ENCODE results near the gene SUPT5H.
"Not testable (repeated sequence)": the region's sequence is repeated elsewhere in the genome, so short reads cannot be mapped to it uniquely, and the experiment has no call there.

The SUPT5H gene

DNA sequence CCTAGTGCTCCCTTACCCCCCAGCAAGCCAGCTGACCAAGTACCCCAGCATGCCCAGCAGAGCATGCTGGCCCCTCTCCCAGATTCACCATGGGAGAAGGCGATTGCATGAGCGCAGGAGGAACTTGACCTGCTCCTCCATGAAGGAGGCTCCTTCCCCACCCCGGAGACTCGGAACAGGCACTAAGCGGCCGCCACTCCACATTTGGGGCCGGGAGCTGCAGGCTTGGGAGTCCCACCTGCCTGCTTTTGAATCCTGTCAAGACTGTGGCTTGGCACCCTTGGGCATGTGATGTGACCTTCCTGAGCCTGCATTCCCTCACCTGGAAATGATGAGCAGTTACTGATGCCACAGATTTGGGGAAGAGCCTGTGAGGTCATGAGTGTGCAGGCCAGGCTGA lies 22.6 kb downstream of the SUPT5H start:
- no peak for DNase-seq (ENCODE audit: low read depth)

GRCh38 chr19:39469036-39469435 lies 23.7 kb downstream of the SUPT5H start:
- no peak for DNase-seq (ENCODE audit: low read depth)

DNA sequence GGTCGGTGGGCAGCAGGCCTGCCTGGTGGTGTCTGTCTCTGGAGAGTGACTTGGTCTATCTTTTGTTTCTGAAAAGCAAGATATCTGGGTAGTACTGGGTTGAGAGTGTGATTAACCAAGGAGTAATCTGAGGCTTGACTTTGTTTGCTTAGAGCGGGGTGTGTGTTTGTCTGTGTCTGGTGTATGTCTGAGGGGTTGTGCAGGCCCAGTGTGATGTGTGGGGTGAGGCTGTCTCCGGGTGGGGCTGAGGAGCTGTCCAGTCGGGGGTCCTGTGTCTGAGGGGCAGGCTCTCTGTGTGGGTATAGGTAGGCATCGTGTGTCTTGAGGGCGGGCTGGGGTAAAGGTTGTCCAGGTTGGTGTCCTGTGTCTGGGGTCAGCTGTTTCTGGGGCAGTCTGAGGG lies 24.2 kb downstream of the SUPT5H start:
- no peak for DNase-seq (ENCODE audit: low read depth)

- DNase-seq (ENCODE audit: low read depth): no peak
Observed at GRCh38 chr19:39470724-39471339, 25.4 kb downstream of the SUPT5H start.

GRCh38 chr19:39471756-39472536 lies 26.6 kb downstream of the SUPT5H start:
- no peak for DNase-seq (ENCODE audit: low read depth)

DNA sequence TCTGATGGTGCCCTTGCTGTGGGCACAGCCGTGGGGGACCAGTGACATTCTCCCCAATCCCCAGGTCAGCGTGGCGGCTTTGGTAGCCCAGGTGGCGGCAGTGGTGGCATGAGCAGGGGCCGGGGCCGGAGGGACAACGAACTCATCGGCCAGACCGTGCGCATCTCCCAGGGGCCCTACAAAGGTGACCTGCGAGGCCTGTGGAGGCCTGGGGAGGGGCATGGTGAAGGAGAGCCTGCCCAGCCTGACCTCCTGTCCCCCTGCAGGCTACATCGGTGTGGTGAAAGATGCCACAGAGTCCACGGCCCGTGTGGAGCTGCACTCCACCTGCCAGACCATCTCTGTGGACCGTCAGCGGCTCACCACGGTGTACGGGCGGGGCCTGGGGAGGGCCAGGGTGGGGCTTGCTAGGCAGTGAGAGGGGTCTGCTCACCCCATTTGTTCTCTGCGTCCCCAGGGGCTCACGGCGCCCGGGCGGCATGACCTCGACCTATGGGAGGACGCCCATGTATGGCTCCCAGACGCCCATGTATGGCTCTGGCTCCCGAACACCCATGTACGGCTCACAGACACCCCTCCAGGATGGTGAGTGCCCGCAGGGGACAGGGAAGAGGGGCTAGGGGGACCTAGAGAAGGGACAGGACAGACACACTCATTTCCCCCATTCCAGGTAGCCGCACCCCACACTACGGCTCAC lies 27.5 kb downstream of the SUPT5H start:
- no peak for DNase-seq (ENCODE audit: low read depth)

GRCh38 chr19:39473443-39473960 lies 28.1 kb downstream of the SUPT5H start:
- DNase-seq (ENCODE audit: low read depth): no peak

DNA sequence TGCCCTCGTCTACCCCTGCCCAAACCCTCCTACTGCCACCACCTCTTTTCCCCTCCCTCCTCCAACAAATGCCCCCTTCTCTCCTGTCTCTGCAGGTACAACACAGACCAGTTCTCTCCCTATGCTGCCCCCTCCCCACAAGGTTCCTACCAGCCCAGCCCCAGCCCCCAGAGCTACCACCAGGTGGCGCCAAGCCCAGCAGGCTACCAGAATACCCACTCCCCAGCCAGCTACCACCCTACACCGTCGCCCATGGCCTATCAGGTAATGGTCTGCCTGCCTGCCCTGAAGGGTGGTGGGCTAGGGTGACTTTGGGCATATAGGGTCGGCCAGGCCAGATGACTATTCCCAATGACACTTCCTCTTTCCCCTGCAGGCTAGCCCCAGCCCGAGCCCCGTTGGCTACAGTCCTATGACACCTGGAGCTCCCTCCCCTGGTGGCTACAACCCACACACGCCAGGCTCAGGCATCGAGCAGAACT lies 28.8 kb downstream of the SUPT5H start:
- DNase-seq (ENCODE audit: low read depth): peak; percentile 46

DNA sequence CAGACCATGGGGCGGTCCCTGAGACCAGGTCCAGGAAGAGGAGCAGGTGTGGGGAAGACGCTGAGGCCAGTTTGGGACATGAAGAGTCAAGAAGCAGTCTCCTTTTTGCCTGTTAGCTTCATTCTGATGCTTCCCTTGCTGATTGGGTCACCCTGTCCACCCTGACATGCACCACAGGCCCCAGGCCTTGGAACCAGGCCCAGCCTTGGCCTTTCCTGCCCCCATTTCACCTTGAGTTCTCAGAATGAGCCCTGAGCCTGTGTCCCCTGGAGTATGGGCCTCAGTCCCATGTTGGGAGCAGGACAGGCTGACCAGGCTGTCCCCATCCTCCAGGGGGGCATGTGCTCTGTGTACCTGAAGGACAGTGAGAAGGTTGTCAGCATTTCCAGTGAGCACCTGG lies 30.4 kb downstream of the SUPT5H start:
- DNase-seq (ENCODE audit: low read depth): no peak

- DNase-seq (ENCODE audit: low read depth): not testable (repeated sequence)
Observed at GRCh38 chr19:39479319-39479801, 34.0 kb downstream of the SUPT5H start.

- DNase-seq (ENCODE audit: low read depth): no peak
Observed at GRCh38 chr19:39479916-39480315, 34.5 kb downstream of the SUPT5H start.

GRCh38 chr19:39480337-39481228 lies 35.2 kb downstream of the SUPT5H start, which contains the start of gene TIMM50:
TSS of gene TIMM50 (plus strand) at chr19:39480838. CDS start at chr19:39480854, 16 bp downstream.
- peak; percentile 98 for DNase-seq (ENCODE audit: low read depth)

- DNase-seq (ENCODE audit: low read depth): no peak
Observed at GRCh38 chr19:39481229-39481545, 35.8 kb downstream of the SUPT5H start.

DNA sequence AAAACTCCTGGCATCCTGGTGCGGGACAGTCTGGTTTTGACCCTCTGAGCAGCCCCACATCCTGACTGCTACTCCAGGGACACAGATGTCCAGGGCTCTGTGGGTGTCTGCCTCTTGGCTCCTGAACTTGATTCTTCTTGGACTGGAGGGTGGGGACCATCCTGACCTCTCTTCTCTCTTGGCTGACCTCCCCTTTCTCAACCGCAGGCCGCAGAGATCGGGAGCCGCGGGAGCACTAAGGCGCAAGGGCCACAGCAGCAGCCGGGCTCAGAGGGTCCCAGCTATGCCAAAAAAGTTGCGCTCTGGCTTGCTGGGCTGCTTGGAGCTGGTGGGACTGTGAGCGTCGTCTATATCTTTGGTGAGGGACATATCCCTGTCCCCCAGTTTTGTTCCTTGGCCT lies 36.3 kb downstream of the SUPT5H start:
- no peak for DNase-seq (ENCODE audit: low read depth)

DNA sequence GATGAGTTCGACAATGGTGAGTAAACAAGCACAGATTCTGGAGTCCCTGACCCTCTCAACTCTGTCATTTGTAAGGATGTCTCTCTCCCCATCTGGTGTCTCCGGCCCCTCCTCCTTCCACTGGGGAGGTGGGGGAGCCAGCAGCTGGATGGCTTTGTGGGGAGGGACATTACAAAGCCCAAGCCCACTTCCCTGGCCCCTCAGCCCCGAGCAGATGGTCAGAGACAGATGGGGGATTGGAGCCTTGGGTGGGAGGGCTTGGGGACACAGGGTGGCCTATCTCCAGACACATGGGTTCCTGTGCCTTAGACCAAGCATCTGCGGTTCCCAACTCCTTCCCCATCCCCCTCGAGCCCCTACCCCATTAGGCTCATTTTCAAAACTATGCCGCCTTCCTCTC lies 37.8 kb downstream of the SUPT5H start:
- no peak for DNase-seq (ENCODE audit: low read depth)

- no peak for DNase-seq (ENCODE audit: low read depth)
Observed at GRCh38 chr19:39489756-39490155, 44.4 kb downstream of the SUPT5H start.

GRCh38 chr19:39492225-39492624 lies 46.8 kb downstream of the SUPT5H start:
- no peak for DNase-seq (ENCODE audit: low read depth)

DNA sequence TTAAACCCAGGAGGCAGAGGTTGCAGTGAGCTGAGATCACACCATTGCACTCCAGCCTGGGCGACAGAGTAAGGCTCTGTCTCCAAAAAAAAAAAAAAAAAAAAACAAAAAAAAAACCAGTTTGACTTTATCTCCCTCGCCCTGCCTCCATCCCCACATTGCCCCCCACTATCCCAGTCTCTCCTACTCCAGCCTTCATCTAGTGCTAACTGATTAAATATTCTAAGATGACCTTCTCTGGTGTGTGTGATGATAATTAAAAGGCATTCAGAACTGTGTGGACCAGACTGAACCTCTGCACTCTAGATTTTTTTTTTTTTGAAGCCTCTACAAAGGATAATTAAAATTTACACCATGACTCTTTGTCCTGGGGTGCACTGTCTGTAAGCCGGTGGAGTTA lies 47.4 kb downstream of the SUPT5H start:
- no peak for DNase-seq (ENCODE audit: low read depth)

DNA sequence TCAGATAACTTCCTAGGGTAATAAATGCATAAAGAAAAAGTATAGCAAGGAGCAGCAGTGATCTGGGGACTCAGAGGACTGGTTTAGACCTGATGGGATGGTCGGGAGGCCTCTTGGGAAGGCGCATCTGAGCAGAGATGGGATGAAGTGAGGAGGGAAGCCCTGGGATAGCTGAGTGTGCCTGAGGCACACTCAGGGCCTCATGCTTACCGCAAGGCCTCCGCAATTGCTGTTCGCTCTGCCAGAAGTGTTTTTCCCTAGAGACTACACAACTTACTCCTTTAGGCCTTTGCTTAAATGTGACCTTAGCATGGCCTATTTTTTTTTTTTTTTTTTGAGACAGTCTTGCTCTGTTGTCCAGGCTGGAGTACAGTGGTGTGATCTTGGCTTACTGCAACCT lies 49.3 kb downstream of the SUPT5H start:
- no peak for DNase-seq (ENCODE audit: low read depth)

GRCh38 chr19:39496063-39496462 lies 50.7 kb downstream of the SUPT5H start:
- no peak for DNase-seq (ENCODE audit: low read depth)

DNA sequence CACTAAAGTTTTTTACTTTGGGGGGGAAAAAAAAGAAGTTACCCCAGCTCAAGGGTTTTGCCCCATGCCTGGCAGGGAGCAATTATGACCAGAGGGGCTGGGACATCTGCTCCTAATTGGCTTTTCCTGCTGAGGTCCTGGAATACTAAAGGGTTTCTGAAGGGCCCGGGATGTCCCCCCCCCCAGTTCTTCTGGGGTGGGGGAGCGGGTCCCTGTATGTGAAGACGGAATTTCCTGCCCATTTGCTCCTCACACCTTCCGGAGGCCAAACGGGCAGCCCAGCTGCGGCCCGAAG lies 52.3 kb downstream of the SUPT5H start:
- DNase-seq (ENCODE audit: low read depth): no peak
